Brain pericyte (primary cell): ENCODE measurements around the gene NPB.
A peak's percentile ranks its signal among the peaks of the same experiment; 100 is the strongest.

Experiments used
- DNase-seq: peaks from one replicate; pipeline ENCODE4 v3.0.0-alpha.2; 2012; ENCODE audit warnings: low read depth, low spot score

NPB gene

GRCh38 chr17:81902023-81902652 lies at the start of gene NPB:
Gene NPB (plus strand): TSS chr17:81902238. CDS start chr17:81902278, 40 bp downstream.
- DNase-seq: no peak

GRCh38 chr17:81854974-81855774 lies 46.9 kb upstream of the NPB start:
- no peak for DNase-seq

DNA sequence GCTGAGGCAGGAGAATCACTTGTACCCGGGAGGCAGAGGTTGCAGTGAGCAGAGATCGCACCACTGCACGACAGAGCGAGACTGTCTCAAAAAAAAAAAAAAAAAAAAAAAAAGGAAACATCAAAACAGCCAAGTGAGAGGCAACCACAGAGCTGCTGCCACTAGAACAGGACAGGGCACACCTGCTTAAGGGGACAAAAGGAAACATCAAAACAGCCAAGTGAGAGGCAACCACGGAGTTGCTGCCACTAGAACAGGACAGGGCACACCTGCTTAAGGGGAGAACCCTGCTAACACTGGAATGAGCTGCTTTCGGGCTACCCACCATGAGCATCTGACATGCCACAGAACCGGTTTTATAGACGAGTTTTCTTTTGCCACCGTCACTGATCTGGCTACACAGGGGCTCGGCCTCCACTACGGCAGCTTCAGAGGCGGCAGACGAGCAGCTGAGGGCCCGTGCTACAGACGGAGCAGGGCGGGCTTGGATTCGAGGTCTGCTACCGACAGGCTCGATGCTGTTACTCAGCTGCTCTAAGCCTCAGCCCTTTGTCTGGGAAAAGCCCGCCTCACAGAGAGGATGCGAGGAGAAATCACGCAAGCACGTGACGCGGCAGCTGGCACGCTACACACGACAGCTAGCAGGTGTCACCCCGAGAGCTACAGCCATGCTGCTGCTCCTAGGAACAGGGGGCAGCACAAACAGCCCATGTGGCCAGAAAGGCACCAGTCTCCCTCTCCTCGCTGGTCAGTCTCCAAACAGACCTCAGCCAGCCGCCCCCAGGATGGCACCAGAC lies 43.7 kb upstream of the NPB start:
- no peak for DNase-seq

DNA sequence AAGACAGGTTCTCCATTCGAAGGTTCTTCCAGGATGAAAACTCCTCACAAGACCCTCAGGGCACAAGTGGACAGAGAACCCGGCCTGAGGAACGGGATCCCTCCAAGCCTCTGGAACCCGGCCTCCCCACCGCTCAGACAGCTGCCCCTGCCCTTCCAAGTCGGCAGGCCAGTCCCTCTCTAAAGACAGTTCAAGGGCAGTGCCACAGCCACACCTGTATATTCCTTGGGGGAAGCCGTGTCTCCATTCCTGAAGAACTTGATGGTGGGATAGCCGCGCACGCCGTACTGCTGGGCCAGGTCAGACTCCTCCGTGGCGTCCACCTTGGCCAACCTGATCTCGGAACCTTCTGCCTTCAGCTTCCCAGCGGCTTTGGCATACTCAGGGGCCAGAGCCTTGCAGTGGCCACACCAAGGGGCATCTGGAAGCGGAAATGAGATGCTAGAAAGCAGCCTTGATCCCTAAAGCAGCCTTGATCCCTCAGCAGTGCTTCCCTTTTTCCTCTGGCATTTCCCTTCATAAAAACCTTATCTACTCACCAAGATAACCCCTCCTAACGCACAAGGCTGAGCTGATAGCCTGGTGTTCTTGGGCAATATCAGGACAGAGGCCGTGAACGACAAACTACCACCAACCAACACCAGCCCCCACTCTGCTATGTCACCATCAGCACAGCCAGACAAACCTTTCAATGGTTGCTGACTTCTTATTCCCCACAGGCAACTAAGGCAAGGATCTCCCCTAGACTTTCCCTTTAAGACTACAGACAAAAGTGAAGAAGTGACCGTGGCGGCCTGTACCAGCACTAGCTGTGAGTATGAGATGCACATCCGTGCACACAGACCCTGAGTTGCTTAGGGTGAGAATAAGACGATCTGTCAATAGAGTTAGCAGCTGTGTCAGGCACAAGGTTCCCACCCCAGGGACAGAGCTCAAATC lies 42.8 kb upstream of the NPB start:
- DNase-seq: no peak

DNA sequence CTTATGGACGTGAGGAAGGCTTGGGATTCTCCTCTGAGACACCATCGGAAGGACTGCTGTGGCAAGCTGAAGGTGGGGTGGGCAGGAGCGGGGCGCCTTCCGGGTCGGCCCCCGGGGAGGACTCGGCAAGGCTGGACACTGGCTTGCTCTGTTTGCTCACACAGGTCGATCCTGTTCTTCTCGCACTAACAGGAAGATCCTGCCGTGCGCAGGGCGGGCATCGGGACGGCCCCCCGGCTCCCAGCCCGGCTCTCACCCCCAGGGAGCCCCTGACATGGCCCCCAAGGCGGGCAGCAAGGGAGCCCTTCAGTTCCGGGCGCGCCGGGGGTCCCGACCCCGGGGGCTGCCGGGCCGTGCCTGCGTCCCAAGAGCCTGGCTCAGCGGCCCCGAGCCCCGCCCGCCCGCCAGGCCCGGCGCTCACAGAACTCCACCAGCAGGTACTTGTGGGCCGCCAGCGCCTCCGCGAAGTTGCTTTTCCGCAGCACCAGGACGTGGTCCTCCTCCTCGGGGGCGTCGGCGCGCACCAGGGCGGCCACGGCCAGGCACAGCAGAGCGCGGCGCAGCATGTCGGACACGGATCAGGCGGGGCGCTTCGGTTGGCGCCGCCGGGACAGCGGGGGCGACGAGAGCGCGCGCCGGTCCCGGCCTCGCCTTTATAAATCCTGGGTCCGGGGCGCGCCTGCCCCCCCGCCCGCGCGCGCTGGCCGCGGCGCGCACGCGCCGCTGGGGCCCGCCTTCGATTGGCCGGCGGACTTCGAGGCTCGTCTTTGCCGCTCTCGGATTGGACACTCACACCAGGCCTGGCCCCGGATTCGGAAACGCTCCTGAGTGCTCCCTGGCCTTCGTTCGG lies 41.9 kb upstream of the NPB start, which contains the start of gene P4HB:
P4HB (minus strand) TSS at position 630 of the 850 bp plus-strand sequence; CDS start at position 566, 64 bp downstream.
- DNase-seq: no peak

GRCh38 chr17:81860756-81861568 lies 41.1 kb upstream of the NPB start:
- DNase-seq: peak; percentile 100

DNA sequence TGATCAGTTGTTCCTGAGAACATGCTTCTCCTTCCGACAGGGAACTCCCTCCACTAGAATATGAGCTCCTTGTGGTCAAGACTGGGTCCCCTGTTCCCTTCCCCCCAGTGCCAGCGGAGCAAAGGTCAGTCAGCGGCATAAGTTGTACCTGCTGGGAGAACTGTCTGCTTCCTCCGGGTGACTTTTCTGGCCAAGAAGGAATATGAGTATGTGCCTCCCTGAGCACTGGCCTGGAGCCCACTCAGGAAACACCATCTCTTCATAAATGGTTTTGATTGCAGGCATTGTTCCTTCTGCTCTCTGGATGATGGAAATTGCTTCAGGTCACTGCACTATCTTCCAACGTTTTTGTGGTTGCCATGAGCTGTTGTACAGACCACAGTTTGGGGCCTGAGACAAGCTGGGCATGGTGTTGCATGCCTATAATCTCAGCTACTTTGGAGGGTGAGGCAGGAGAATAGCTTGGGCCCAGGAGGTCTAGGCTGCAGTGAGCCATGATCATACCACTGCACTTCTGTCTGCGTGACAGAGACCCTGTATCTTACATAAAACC lies 38.8 kb upstream of the NPB start:
- no peak for DNase-seq

DNA sequence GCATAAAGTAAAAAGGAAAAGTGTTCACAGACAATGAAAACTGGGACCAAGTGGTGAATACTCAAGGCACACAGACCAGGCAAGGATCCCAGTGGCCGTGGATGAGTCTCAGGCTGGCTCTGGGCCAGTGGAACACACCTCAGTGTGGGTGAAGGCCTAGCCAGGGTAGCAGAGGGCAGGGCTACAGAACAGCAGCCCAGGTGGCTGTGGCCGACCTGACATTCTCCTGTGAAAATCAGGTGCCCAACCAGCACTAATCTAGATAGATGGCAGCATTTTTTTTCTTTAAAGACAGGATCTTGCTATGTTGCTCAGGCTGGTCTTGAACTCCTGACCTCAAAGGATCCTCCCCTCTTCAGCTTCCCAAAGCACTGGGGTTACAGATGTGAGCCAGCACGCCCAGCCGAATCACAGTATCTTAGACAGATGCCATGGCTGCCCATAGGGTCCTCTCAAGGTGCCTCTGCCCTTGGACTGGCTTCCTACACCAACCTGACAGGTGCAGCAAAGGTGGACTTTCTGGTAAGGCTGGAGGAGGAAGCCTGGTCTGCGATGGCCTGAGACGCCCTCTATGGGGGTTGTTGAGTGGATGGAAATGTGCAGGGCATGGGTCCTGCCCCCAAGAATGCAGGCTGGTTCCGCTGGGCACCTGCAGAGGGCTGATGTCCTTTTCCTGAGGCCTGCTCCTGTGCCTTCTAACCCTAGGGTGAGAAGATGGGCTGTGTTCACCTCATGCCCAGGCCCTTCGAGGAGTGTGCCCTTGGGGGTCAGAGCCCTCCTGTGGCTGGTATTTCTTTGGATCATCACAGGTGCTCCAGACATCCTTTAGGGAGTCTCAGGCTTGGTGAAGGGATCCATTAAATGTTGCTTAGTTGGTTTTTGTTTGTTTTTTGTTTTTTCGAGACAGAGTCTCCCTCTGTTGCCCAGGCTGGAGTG lies 37.9 kb upstream of the NPB start:
- DNase-seq: no peak

DNA sequence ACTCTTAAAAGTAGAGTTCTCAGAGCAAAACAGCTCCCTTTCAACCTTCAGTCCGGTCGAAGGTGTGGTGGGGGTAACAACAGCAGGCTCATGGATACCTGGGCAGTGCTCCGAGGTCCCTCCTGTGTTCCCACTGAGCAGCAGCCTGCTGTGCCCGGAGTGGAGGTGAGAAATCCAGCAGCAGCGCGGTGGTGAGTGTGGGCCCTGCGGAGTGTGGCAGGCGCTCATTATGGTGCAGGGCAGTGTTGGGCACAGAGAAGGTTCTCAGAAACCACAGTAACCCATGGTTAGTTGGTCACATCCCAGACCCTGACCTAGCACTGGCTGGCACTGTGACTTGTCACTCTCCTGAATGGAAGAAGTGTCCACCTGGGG lies 36.7 kb upstream of the NPB start:
- no peak for DNase-seq

DNA sequence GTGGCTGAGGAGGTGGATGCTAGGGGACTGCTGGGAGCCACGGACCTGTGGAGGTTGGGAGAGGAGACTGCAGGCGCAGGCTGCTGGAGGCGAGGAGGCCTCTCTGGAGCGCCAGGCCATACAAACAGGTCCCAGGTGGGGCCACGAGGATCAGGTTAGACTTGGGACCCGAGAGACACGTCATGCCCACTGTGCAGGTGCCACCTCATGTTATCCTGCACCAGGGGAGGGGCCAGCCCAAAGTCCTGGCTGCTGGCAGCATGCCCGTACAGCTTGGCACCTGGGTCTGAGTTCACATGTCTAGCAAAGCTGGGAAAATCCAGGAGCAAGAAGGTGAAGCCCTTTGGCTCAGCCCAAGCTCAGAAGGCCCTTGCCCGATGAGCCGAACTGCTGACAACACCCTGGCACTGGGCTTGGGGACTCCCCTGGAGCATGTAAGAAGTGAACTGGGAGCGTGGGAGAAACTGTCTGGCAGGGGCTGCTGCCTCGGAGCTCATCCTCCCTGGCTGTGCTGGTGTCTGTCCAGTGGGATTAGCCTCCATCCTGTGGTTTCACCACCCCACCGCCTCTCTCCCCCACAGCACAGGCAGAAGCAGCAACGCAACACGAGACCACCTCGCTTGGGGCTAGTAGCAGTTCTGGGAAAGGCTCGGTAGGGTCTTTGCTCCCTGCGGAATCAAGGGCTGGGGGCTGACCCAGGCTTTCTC lies 36.2 kb upstream of the NPB start:
- DNase-seq: no peak

DNA sequence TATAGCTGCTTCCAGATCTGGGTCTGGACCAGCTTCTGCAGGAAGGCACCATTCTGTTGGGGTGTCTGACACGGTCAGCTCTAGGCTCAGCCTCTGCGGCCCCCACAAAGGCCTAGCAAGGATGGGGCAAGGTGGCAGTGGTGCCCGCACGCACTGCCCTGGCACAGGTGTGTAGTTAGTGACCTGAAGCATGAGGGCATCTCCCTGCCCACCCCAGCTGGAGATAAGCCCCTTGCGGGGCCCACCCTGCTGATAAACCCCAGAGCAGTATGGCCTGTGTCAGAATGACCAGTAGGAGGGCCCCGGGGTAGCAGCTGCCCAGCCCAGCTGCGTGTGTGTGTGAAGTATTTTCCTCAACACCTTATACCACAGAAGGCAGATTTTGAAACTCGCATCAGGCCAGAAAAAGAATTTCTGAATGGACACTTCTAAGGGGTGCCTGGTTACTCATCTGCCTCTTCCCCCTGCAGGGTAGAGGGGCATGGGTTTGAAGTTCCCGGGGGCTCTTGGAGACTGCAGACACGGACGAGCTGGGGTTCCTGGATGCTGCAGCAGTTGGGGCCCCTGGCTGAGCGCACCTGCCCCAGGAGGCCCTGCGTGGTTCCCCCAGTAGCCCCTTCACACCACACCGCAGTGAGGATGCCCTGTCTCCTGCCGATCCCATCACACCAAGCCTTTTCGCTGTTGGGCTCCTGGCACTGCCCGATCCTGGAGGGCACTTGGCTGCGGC lies 35.4 kb upstream of the NPB start:
- no peak for DNase-seq

- no peak for DNase-seq
Measured at GRCh38 chr17:81867170-81867990, 34.7 kb upstream of the NPB start.

DNA sequence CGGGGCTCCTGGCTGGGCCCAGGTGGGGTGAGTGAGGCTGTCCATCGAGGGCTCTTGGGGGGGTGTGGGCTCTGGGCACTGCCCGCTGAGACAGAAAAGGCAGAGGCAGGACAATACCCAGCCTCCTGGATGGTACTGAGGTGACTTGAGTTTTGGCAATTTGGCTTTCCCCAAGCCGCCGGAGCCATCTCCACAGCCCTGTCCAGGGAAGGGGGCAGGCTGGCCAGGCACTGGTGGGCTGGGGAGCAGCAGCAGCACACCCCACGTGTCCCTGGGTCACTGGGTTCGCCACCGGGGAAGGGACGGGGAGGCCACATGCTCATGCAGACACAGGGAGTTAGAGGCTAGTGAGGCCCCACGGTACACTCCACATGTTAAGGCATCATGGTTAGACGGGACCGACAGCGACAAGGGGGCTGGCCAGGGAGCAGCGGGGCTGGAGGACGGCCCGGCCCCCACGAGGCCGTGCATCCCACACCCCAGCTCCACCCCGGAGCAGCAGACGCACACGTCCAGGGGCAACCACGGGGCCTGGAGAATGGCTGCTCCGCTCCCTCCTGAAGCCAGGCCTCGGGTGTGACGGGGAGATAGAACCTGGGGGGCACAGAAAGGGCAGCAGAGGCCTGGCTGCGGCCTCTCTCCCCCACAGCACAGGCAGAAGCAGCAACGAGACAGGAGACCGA lies 33.9 kb upstream of the NPB start:
- no peak for DNase-seq

DNA sequence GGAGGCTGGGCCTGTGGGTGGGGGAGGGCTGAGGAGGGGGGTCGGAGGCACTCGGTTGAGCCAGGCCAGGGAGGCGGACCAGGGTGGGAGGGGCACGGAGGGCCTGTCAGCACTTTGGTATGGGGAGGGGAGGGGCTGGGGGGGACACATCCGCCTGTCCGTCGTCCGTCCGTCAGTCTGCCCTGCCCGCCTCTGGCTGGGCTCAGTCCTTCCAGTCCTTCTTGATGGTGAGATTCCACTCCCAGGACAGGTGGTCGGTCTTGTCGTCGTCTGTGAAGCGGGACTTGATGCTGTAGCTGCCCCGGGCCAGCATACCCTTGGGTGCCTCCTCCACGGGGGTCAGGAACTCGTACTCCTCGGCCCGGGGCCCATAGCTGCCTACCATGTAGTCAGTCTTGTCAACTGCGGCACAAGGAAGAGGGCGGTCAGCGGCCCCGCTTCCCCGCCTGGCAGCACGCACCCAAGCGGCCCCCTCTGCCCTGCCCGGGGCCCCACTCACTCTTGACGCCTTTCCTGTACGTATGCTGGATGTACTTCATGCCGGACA lies 33.3 kb upstream of the NPB start:
- no peak for DNase-seq
